PC-3 (cell line): ENCODE measurements around the gene GLI1. TPM values are rescaled to one million over a fixed set of nuclear protein-coding genes. Genes with fewer than 3 reads are reported as not detected.
"Not testable (repeated sequence)": the region's sequence is repeated elsewhere in the genome, so short reads cannot be mapped to it uniquely, and the experiment has no call there.

Experiments used
- ATAC-seq: fragments of 200-7000 bp; cut with Tn5 transposase; 2 replicates; pipeline ENCODE4 v1.9.1; 2020; ENCODE audit warnings: mild to moderate bottlenecking, moderate library complexity
- BruUV-seq: library from RNA; stranded (reverse); fragments of 400-500 nt; replicated peaks from 2 replicates; lab custom pipeline; 2021; lab: Mats Ljungman, UMichigan
- CTCF ChIA-PET: fragments of 300-600 bp; sonication (Branson Sonifier 250); formaldehyde crosslinking; loops from one replicate; lab custom pipeline; 2022; ENCODE audit warnings: antibody characterized with exemption; lab: Charles Lee
- POLR2A ChIA-PET: fragments of 300-600 bp; sonication (Branson Sonifier 250); formaldehyde crosslinking; loops from one replicate; lab custom pipeline; 2022; ENCODE audit warnings: antibody characterized with exemption; ENCODE audit not compliant: unreplicated experiment; lab: Charles Lee
- DNase-seq: peaks from one replicate; pipeline ENCODE4 v3.0.0-alpha.2; 2015
- H2AFZ ChIP-seq: fragments of 300-600 bp; sonication (generic); 2 replicates; pipeline ENCODE4 v1.6.0; 2016; ENCODE audit warnings: antibody characterized with exemption, low read length
- H3F3A ChIP-seq: fragments of 300-600 bp; sonication (generic); one replicate; pipeline ENCODE4 v1.6.0; 2017; ENCODE audit warnings: antibody characterized with exemption, low read length, control low read depth, mild to moderate bottlenecking; ENCODE audit not compliant: unreplicated experiment
- H3K27ac ChIP-seq: fragments of 300-600 bp; sonication (generic); 2 replicates; pipeline ENCODE4 v1.5.1; 2016; ENCODE audit warnings: mild to moderate bottlenecking, low read length
- H3K27me3 ChIP-seq: fragments of 300-600 bp; sonication (generic); 2 replicates; pipeline ENCODE4 v1.6.1; 2016; ENCODE audit warnings: low read length, mixed read lengths
- H3K36me3 ChIP-seq: fragments of 300-600 bp; sonication (generic); 2 replicates; pipeline ENCODE4 v1.6.1; 2016; ENCODE audit warnings: low read depth, mixed run types, low read length, mixed read lengths
- H3K4me1 ChIP-seq: fragments of 300-600 bp; sonication (generic); 2 replicates; pipeline ENCODE4 v1.5.1; 2016; ENCODE audit warnings: low read length; ENCODE audit not compliant: insufficient read depth
- H3K4me2 ChIP-seq: fragments of 300-600 bp; sonication (generic); 2 replicates; pipeline ENCODE4 v1.6.0; 2016; ENCODE audit warnings: low read length
- H3K4me3 ChIP-seq: fragments of 300-600 bp; sonication (generic); 2 replicates; pipeline ENCODE4 v1.5.1; 2016; ENCODE audit warnings: mild to moderate bottlenecking, low read length, mixed read lengths
- H3K79me2 ChIP-seq: fragments of 300-600 bp; sonication (generic); 2 replicates; pipeline ENCODE4 v1.6.1; 2017; ENCODE audit warnings: low read length, mixed read lengths
- H3K9ac ChIP-seq: fragments of 300-600 bp; sonication (generic); 2 replicates; pipeline ENCODE4 v1.6.0; 2016; ENCODE audit warnings: mild to moderate bottlenecking, low read length
- H3K9me2 ChIP-seq: fragments of 300-600 bp; sonication (generic); replicated peaks from 2 replicates; pipeline ENCODE4 v1.6.1; 2016; ENCODE audit warnings: mixed run types, low read length, mixed read lengths
- H3K9me3 ChIP-seq: fragments of 300-600 bp; sonication (generic); 2 replicates; pipeline ENCODE4 v1.6.1; 2016; ENCODE audit warnings: low read length, mixed read lengths
- H4K20me1 ChIP-seq: fragments of 300-600 bp; sonication (generic); 2 replicates; pipeline ENCODE4 v1.6.1; 2016; ENCODE audit warnings: low read length, mixed read lengths
- CTCF ChIP-seq: fragments of 300-600 bp; sonication (generic); conservative IDR thresholded peaks from 2 replicates; pipeline ENCODE4 v1.5.1; 2017; ENCODE audit warnings: antibody characterized with exemption, low read depth, mild to moderate bottlenecking, low read length
- EZH2 ChIP-seq: fragments of 300-600 bp; sonication (generic); IDR thresholded peaks from one replicate; pipeline ENCODE4 v1.6.1; 2017; ENCODE audit warnings: antibody characterized with exemption, mild to moderate bottlenecking, low read length; ENCODE audit not compliant: unreplicated experiment
- EZH2phosphoT487 ChIP-seq: fragments of 300-600 bp; sonication (generic); IDR thresholded peaks from 2 replicates; pipeline ENCODE4 v1.6.1; 2018; ENCODE audit warnings: mild to moderate bottlenecking, antibody characterized with exemption, low read length, borderline replicate concordance
- intact Hi-C: fragments of 100-400 bp; cut with micrococcal nuclease; formaldehyde crosslinking; loops from 2 replicates; pipeline ENCODE4 v1.9.0; 2023
- total RNA-seq: library from RNA; depleted of rRNA; stranded (reverse); fragments of >200 nt; gene quantifications from 2 replicates; pipeline ENCODE4 v1.2.3, GENCODE V29; 2014

Gene GLI1
- total RNA-seq, 1 experiment from 2014 or later, result 3.0 TPM

DNA sequence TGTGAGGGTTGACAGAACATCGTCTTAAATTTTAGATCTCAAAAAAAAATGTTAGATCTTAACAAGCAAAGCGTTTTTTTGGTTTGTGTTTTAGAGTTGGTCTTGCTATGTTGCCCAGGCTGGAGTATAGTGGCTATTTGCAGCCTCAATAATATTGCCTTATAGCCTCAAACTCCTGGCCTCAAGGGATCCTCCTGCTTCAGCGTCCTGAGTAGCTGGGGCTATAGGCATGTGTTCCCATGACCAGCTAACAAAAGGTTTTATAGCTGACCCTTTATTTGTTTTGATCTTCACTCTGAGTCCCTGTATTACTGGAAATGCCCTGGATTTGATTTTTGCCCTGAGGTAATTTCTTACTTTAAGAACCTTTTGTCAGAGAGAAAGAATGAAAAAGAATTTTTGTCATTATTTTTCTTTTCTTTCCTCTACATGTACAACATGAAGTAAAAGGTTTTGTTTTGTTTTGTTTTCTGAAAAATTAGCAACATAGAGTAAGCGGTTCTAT lies 19.8 kb upstream of the GLI1 start:
- no peaks in the 10 kb centered on the region for H3K79me2 ChIP-seq
- H3K27me3 ChIP-seq, result no peaks in the 10 kb centered on the region
- intact Hi-C loops, result no loop called here
- POLR2A ChIA-PET, result interaction anchor here (0.6 kb wide), 1 partner anchor 56 kb away, joined by 4 read pairs; no protein-coding TSS in a partner anchor
- CTCF ChIA-PET, result no interaction called here
- no peak overlapping the region for H3K4me2 ChIP-seq
- ATAC-seq, result no peak
- DNase-seq, result no peak
- no peaks in the 10 kb centered on the region for H3K9me2 ChIP-seq
- no peak overlapping the region for H3K4me3 ChIP-seq
- no peaks in the 10 kb centered on the region for H3F3A ChIP-seq
- no peak overlapping the region for H3K9ac ChIP-seq
- no peak overlapping the region for H3K27ac ChIP-seq
- H3K9me3 ChIP-seq, result no peaks in the 10 kb centered on the region
- TF ChIP-seq EZH2, result no peak
- H4K20me1 ChIP-seq, result no peaks in the 10 kb centered on the region
- H3K4me1 ChIP-seq, result no peaks in the 10 kb centered on the region
- no peaks in the 10 kb centered on the region for H3K36me3 ChIP-seq
- H2AFZ ChIP-seq, result no peak overlapping the region
- BruUV-seq, result no TSS peak

DNA sequence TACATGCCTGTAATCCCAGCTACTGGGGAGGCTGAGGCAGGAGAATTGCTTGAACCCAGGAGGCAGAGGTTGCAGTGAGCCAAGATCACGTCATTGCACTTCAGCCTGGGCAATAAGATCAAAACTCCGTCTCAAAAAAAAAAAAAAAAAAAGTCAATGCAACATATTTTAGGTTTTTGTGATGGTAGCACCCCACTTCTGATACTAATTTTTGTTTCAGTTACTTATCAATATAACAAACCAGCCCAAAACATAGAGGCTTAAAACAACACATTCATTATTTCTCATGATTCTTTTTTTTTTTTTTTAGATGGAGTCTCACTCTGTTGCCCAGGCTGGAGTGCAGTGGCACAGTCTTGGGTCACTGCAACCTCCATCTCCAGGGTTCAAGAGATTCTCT lies 18.2 kb upstream of the GLI1 start:
- CTCF ChIA-PET, intact Hi-C loops, H3K27me3 ChIP-seq, H3K36me3 ChIP-seq, H3K4me1 ChIP-seq, H3K79me2 ChIP-seq, H3K27ac ChIP-seq, H3K4me2 ChIP-seq, H3F3A ChIP-seq, H3K9ac ChIP-seq, ATAC-seq, H3K4me3 ChIP-seq, H3K9me3 ChIP-seq, BruUV-seq, POLR2A ChIA-PET, DNase-seq, H2AFZ ChIP-seq, H3K9me2 ChIP-seq, H4K20me1 ChIP-seq: not testable (repeated sequence)

DNA sequence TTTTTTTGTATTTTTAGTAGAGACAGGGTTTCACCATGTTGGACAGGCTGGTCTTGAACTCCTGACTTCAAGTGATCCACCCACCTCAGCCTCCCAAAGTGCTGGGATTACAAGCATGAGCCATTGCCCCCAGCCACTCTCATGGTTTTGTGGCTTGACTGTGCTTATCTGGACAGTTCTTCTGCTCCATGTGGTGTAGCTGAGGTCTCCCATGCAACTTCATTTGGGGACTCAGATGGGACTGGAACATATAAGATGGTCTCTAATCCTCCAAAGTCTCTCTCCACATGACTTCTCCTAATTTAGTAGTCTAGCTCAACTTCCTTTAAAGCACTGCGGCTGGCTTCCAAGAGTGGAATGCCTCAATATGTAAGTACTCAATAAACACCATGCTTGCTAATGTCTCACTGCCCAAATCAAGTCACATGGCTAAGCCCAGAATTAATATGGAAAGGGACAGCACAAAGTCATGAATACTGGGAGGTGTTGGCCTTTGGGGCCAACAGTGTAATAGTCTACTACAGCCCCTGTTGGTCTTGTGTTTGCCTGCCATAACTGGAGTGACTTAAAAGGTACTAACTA lies 17.6 kb upstream of the GLI1 start:
- H3K4me1 ChIP-seq, result no peaks in the 10 kb centered on the region
- no peaks in the 10 kb centered on the region for H3K79me2 ChIP-seq
- no peak overlapping the region for H2AFZ ChIP-seq
- H3K4me2 ChIP-seq, result no peak overlapping the region
- CTCF ChIA-PET, result no interaction called here
- intact Hi-C loops, result no loop called here
- no peaks in the 10 kb centered on the region for H3K36me3 ChIP-seq
- H3F3A ChIP-seq, result no peaks in the 10 kb centered on the region
- no TSS peak for BruUV-seq
- H3K4me3 ChIP-seq, result no peak overlapping the region
- DNase-seq (no peak), ATAC-seq (no peak)
- POLR2A ChIA-PET, result no interaction called here
- H3K27me3 ChIP-seq, result no peaks in the 10 kb centered on the region
- H3K9ac ChIP-seq, result no peak overlapping the region
- no peak overlapping the region for H3K27ac ChIP-seq
- H3K9me3 ChIP-seq, result no peaks in the 10 kb centered on the region
- TF ChIP-seq EZH2phosphoT487, result no peak
- TF ChIP-seq EZH2, result no peak
- TF ChIP-seq CTCF, result no peak
- no peaks in the 10 kb centered on the region for H3K9me2 ChIP-seq
- no peaks in the 10 kb centered on the region for H4K20me1 ChIP-seq

DNA sequence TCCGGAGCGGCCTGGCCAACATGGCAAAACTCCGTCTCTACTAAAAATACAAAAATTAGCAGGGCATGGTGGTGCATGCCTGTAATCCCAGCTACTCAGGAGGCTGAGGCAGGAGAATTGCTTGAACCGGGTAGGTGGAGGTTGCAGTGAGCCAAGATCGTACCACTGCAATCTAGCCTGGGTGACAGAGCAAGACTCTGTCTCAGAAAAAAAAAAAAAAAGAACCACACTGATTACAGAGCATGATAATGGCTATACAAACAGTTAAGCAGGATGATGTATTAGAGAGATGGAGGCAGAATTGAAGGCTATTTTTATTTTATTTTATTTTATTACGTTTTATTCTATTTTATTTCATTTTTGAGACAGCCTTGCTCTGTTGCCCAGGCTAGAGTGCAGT lies 15.2 kb upstream of the GLI1 start:
- DNase-seq, result not testable (repeated sequence)

More for the DNA sequence above, 15.2 kb upstream of the GLI1 start:
- intact Hi-C loops, H3K9me2 ChIP-seq, ATAC-seq, H4K20me1 ChIP-seq, H3K4me2 ChIP-seq, H3K27me3 ChIP-seq, H2AFZ ChIP-seq, H3F3A ChIP-seq, H3K79me2 ChIP-seq, H3K9me3 ChIP-seq, H3K27ac ChIP-seq, BruUV-seq, H3K4me1 ChIP-seq, POLR2A ChIA-PET, H3K4me3 ChIP-seq, H3K36me3 ChIP-seq, H3K9ac ChIP-seq: not testable (repeated sequence)
- CTCF ChIA-PET, result interaction anchor here (0.6 kb wide), 1 partner anchor 168 kb away, joined by 7 read pairs; no protein-coding TSS in a partner anchor
